Stimulated activated CD4-positive, alpha-beta T cell treated with anti-CD3 and anti-CD28 coated beads, Interleukin-12 subunit alpha, Interleukin-12 subunit beta, amount 100 ng/mL, for 48 hours (primary cell): Measurements from ENCODE around the gene BANF2.
"Not testable (repeated sequence)": the region's sequence is repeated elsewhere in the genome, so short reads cannot be mapped to it uniquely, and the experiment has no call there.

ENCODE experiments used
- DNase-seq, 3 donors: peaks; one replicate each; pipeline ENCODE4 v3.0.0-alpha.2; 2020; ENCODE audit warnings: low read depth in 2 of 3, low spot score in 1 of 3

The BANF2 gene

DNA sequence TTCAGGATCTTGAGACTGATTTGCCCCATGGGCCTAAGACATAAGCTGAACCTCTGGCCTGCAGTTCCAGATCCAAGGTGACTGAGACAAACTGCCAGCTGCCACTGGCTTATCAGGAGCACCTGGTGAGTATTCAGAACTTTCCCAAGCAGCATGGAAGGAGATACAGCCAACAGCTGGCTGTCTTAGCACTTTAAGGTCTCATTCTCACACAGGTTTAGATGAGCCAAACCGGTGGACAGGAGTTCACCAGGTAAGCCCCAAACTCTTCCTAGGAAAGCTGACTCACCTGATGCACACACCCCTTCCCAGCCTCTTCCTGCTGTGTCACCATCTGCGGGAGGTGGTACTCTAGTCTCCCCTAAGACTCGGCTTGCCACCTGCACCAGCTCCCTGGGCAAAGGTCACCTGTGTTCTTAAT is at the start of gene BANF2:
BANF2 (plus strand) TSS at position 36 of the 421 bp plus-strand sequence. CDS start 25,060 bp downstream, outside the sequence.
- DNase-seq: no peak

DNA sequence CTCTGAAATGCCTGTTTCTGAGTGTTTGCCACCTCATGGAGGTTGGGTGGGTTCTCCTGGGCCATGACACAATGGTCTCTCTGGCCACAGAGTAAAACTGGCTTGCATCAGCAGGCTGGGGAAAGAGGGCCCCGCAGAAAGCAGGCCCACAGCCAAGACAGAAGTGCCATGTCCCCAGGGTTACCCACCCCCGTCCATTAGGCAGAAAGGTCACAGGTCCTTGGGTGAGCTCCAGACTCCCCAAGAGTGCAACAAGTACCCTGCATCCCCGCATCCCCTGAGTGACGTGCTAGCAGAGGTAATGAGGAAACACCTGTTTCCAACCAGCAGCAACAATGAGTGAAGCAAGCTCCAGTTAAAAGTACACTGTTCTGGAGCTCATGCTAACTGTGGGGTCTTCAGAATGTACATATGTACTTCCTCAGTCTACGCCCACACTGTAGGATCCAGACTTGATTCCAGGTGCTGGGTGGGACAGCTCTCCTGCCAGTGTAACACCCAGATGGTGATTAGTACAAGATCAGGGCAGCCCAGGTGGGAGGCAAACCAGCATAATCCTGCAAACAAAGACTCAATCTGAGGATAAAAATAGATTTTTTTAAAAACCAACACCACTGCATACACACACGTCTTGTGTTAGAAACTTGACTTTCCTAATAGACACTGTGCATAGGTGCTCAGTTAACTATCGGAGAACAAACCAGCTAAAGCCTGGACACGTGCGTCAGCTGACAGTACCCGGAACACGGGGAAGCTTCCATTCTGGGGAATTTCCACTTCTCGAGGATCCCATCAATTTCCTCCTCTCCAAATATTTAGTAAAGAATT is 49.3 kb upstream of the BANF2 start:
- DNase-seq: no peak

- no peak for DNase-seq
These were observed 48.5 kb upstream of the BANF2 start for GRCh38 chr20:17651129-17651759.

- DNase-seq: no peak
These were observed 47.9 kb upstream of the BANF2 start for GRCh38 chr20:17651760-17652388.

GRCh38 chr20:17652411-17652810 is 47.4 kb upstream of the BANF2 start:
- DNase-seq: no peak

DNA sequence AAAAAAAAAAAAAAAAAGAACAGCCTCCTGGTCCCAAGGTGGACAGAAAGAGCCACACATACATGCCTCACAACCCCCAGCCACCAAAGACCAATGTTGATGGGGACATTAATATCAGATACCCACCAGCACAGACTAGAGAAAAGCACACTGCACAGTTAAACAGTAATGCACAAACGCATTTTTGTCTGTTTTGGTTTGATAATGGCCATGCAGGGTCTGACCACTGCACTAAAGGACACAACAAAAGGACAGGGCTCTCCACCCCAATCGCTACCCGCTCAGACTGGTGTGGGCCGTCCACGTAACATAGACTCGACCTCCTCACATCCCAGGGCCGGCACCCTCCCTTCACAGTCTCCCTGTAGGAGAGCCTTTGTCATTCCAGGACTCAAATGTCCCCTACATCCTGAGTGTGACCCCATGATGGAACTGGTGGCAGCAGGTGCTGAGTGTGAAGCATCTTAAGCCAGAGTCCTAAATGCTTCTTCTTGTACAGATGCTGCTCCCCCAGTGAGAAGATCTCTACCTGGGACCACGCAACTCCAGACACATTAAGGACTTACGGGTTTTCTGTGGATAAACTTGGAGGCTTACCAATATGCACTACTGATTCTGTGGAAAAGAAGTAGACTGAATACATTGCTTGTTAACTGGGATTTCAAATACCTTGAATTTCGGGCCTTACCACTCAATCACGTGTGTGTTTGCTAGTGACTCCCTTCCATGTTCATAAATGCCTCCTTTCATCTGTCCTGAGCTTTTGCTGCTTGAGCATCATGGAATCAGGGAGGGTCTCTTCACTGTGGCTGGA is 45.7 kb upstream of the BANF2 start:
- DNase-seq: no peak

DNA sequence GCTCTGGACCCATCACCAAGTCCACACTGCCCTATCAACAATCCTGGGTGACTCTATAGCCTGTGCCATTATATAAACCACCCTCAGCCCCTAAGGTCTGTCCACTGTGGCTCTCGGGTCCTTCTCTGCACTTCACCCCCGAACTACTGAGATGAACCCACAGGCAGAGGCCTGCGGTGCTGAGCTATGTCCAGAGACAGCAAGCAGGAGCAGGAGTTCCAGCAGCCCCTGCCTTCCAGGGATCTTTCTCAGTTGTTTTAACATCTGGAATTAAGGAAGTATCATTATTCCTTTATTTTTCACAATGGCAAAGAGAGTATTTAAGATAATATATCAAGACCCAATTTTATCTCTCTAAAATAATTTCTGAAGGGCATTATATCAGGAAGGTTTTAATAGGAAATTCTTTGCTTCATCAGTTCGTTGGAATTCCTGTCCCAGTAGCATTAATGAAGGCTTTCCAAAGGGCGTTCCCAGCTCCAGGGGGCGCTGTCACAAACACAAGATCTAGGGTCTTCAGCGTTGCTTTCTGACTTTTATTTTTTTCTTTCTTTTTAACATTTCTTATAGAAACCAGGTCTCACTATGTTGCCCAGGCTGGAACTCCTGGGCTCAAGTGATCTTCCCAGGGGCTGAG is 45.0 kb upstream of the BANF2 start:
- no peak for DNase-seq

DNA sequence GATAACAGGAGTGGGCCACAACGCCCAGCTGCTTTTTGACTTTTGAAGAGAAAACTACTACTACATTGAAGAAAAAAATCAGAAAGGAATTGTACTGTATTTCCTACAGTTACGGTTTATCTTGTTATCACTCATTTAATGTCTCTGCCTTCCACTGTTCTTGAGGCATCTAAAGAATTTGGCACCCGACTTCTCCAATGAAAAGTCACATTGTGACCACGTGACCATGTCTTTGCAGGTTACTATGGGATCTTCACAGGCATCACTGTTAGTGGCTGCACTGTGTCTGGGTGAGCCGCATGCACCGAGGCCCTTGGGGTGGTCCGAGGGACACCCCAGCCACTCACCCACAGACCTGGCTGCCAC is 44.5 kb upstream of the BANF2 start:
- DNase-seq: no peak

DNA sequence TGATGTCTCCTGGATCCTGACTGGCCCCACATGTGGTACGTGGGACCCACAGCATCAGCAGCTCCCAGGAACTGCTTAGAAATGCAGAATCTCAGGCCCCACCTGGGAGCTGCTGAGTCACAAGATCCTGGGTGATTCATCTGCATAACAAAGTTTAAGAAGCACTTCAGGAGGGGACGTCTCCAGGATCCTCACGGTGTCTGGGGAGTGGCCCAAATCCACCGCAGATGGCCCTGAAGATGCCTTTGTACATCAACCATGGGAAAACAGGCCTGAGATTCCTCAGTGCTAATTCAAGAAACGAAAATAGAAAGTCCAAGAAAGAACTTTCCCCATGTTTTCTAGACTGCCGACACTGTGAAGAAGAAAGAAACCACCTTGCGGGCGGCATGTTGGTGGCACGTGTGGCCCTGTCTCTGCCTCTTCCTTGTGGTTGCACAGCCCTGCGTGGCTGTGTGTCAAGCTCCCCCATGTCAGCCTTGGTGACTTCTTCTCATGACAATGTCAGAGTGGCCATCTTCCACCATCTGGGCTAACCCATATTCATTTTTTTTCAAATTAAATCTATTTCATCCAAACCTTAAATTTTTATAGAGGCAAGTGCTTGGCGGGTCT is 43.8 kb upstream of the BANF2 start:
- no peak for DNase-seq

DNA sequence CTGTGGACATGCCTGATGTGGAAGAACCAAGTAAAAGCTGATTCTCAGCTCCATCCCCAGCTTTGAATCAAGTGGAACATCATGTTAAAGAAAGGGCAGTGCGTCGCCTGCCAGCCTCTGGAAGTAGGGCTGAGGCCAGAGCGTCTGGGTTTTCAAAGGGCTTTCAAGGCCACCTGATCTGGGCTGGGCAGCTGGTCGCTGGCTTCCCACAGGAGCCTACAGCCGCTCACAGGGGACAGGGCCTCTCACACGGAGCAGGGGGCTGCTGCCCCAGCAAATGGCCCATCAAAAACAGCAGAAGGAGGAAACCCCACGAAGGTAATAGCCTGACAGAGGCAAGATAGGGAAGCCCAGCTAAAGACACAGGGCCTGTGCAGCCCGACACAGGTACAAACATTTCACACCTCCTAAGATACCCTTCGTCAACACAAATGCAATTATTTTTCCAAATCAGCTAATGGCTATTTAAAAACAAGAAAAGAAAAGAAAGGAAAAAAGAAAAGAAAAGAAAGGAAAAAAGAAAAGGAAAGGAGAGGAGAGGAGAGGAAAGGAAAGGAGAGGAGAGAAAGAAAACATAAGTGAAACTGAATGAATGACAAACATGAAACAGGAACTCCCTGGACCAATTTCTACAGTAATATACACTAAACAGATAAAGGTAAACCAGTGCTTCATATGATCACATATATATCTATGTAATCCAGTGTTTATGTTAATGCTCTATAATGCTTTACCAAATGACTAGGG is 42.5 kb upstream of the BANF2 start:
- DNase-seq: no peak

GRCh38 chr20:17657898-17658647 is 41.7 kb upstream of the BANF2 start:
- DNase-seq: no peak

GRCh38 chr20:17658648-17658993 is 41.1 kb upstream of the BANF2 start:
- no peak for DNase-seq

DNA sequence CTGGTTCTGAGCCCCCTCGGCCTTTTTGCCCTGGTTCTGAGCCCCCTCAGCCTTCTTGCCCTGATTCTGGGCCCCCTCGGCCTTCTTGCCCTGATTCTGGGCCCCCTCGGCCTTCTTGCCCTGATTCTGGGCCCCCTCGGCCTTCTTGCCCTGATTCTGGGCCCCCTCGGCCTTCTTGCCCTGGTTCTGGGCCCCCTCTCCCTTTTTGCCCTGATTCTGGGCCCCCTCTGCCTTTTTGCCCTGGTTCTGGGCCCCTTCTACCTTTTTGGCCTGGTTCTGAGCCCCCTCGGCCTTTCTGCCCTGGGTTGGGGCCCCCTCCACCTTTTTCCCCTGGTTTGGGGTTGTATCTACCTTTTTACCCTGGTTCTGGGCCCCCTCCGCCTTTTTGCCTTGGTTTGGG is 40.4 kb upstream of the BANF2 start:
- DNase-seq: not testable (repeated sequence)

DNA sequence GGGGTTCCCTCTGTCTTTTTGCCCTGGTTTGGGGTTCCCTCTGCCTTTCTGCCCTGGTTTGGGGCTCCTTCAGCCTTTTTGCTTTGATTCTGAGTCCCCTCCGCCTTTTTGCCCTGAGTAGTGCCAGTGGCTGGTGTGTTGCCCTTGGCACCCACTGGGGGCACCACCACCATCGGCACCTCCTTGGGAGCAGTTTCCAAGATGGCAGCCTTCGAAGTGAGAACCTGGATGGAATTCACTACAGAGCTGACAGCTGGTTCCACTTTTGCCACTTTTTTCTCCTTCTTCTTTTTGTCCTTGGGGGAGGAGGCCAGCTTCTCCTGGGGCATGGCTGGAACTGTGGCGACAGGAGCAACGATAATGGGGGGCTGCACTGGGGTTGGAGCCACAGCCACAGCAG is 40.0 kb upstream of the BANF2 start:
- DNase-seq: no peak

- no peak for DNase-seq
These were observed 39.1 kb upstream of the BANF2 start for GRCh38 chr20:17660667-17661066.

- DNase-seq: no peak
These were observed 38.5 kb upstream of the BANF2 start for GRCh38 chr20:17661121-17661744.

DNA sequence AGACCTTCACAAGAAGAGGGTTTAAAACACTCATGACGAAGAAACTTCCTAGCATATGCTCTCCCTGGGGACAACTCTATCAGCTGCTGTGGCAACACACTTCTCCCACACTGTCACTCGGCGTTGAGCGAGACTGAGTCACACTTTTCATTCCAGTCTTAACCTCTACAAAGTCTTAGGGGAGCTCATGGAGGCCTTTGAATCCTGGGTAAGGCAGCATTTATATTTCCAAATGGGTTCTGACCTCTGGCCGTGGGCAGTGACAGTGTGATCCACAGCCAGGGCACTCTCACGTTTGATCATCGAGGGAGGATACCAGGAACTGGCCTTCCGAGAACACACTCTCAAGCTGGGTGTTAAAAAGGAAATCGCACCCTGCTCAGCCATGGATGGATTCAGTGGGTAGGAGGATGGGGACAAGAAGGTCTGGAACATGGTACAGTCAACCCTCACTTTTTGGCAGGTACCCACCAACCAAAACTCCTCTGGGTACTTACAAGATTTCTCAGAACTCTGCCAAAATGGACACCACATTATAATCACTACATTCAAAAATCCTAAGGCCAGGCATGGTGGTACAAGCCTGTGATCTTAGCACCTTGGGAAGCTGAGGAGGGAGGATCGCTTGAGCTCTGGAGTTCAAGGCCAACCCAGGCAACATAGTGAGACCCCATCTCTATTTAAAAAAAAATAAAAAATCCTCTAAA is 37.3 kb upstream of the BANF2 start:
- no peak for DNase-seq

DNA sequence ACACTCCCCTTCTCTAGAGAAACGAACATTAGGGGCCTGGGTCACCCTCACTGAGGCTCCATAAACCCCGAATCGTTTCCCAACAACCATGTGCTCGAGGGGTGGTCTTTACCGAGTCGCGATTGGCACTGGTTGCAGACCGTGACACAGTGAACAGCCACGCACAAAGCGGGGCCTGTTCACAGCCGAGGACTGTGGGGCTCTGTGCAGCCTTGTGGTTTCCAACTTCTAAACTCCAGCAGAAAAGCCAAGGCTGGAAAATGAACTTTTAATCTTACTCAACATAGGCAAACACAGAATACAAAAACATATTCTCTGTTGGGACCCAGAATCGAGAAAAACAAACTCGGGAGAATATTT is 36.7 kb upstream of the BANF2 start:
- DNase-seq: no peak
